Endothelial cell of umbilical vein (primary cell): ENCODE results near the gene CLNK. TPM values are rescaled to one million over a fixed set of nuclear protein-coding genes. Genes with fewer than 3 reads are reported as not detected.

ENCODE experiments used
- BruUV-seq: library from RNA; stranded (reverse); fragments of 400-500 nt; replicated peaks from 2 replicates; lab custom pipeline; 2021; lab: Mats Ljungman, UMichigan
- CTCF ChIA-PET: fragments of 300-600, 350-600 bp; sonication (Branson Sonifier 250); formaldehyde crosslinking; loops from one replicate; lab custom pipeline; 2021; ENCODE audit warnings: antibody characterized with exemption, inconsistent platforms; lab: Charles Lee
- POLR2A ChIA-PET: fragments of 300-600, 350-600 bp; sonication (Branson Sonifier 250); formaldehyde crosslinking; loops from one replicate; lab custom pipeline; 2021; ENCODE audit warnings: antibody characterized with exemption, inconsistent platforms; lab: Charles Lee
- DNase-seq: peaks from one replicate; pipeline ENCODE4 v3.0.0-alpha.2; 2011; ENCODE audit warnings: low read depth, low spot score
- FAIRE-seq: peaks from 2 replicates; lab custom pipeline; 2011; peaks lifted over from hg19 to GRCh38; lab: Jason Lieb, UNC
- H2AFZ ChIP-seq: 2 replicates; pipeline ENCODE4 v1.6.0; 2012; ENCODE audit warnings: low read depth, low read length, control low read depth, inconsistent platforms
- H3K27ac ChIP-seq: 2 replicates; pipeline ENCODE4 v1.5.1; 2011; ENCODE audit warnings: low read depth, mild to moderate bottlenecking, control low read depth, low read length, moderate library complexity; ENCODE audit not compliant: insufficient read depth
- H3K27me3 ChIP-seq, 2 experiments: 2 replicates each; pipeline versions ENCODE4 v1.6.0 to v1.6.1; 2011; ENCODE audit warnings: low read length in 2 of 2, mixed read lengths in 1 of 2; ENCODE audit not compliant: control insufficient read depth in 2 of 2, insufficient read depth in 2 of 2
- H3K36me3 ChIP-seq, 2 experiments: 2 replicates in 1 of 2; 3 replicates in 1 of 2; pipeline ENCODE4 v1.5.1; 2011; ENCODE audit warnings: low read length in 2 of 2, mild to moderate bottlenecking in 1 of 2, moderate library complexity in 1 of 2; ENCODE audit not compliant: control insufficient read depth in 2 of 2, insufficient read depth in 2 of 2; ENCODE audit errors: extremely low read depth in 1 of 2
- H3K4me1 ChIP-seq: 3 replicates; pipeline ENCODE4 v1.5.1; 2011; ENCODE audit warnings: mild to moderate bottlenecking, low read length; ENCODE audit not compliant: control insufficient read depth, insufficient read depth; ENCODE audit errors: extremely low read depth
- H3K4me2 ChIP-seq: 2 replicates; pipeline ENCODE4 v1.6.1; 2011; ENCODE audit warnings: low read length, control low read depth, mixed read lengths; ENCODE audit not compliant: insufficient read depth
- H3K4me3 ChIP-seq, 3 experiments: fragments of 200-600 bp in 1 of 3; sonication (generic), shearing (Covaris generic) in 1 of 3; replicated peaks in 1 of 3; 2 replicates each; pipeline ENCODE4 v1.5.1; 2011 to 2016; ENCODE audit warnings: control low read depth in 3 of 3, low read length in 3 of 3, mild to moderate bottlenecking in 2 of 3, inconsistent platforms in 1 of 3, low read depth in 1 of 3, moderate library complexity in 1 of 3; ENCODE audit not compliant: insufficient read depth in 1 of 3
- H3K79me2 ChIP-seq: 2 replicates; pipeline ENCODE4 v1.6.0; 2012; ENCODE audit warnings: low read length, inconsistent platforms; ENCODE audit not compliant: control insufficient read depth, insufficient read depth
- H3K9ac ChIP-seq: replicated peaks from 2 replicates; pipeline ENCODE3; 2011; ENCODE audit warnings: low read length, control low read depth; ENCODE audit not compliant: insufficient read depth; ENCODE audit errors: extremely low read depth
- H3K9me1 ChIP-seq: replicated peaks from 3 replicates; pipeline ENCODE4 v1.6.0; 2011; ENCODE audit warnings: mild to moderate bottlenecking, low read length; ENCODE audit not compliant: control insufficient read depth, insufficient read depth; ENCODE audit errors: extremely low read depth
- H3K9me3 ChIP-seq: replicated peaks from 2 replicates; pipeline ENCODE4 v1.5.1; 2012; ENCODE audit warnings: low read length, inconsistent platforms; ENCODE audit not compliant: control insufficient read depth, insufficient read depth
- H4K20me1 ChIP-seq: replicated peaks from 2 replicates; pipeline ENCODE3; 2011; ENCODE audit warnings: mild to moderate bottlenecking, low read length; ENCODE audit not compliant: control insufficient read depth, insufficient read depth; ENCODE audit errors: extremely low read depth
- CTCF ChIP-seq, 2 donors: IDR thresholded peaks; 1 replicate in 1 of 2; 2 replicates in 1 of 2; pipeline ENCODE4 v1.5.1; 2011; ENCODE audit warnings: low read length in 2 of 2, mild to moderate bottlenecking in 2 of 2, moderate library complexity in 2 of 2, control low read depth in 1 of 2, inconsistent platforms in 1 of 2, low read depth in 1 of 2; ENCODE audit not compliant: insufficient read depth in 1 of 2; ENCODE audit errors: extremely low read depth in 1 of 2
- EZH2 ChIP-seq: IDR thresholded peaks from 2 replicates; pipeline ENCODE4 v1.6.1; 2012; ENCODE audit warnings: borderline replicate concordance, low read depth, mild to moderate bottlenecking, moderate library complexity, low read length, inconsistent platforms; ENCODE audit not compliant: severe bottlenecking
- FOS ChIP-seq: IDR thresholded peaks from 2 replicates; pipeline ENCODE4 v1.6.1; 2011; ENCODE audit warnings: mild to moderate bottlenecking, low read length, moderate library complexity, borderline replicate concordance; ENCODE audit not compliant: insufficient read depth
- GATA2 ChIP-seq: IDR thresholded peaks from 2 replicates; pipeline ENCODE4 v1.7.0; 2011; ENCODE audit warnings: low read depth, mild to moderate bottlenecking, moderate library complexity, mixed read lengths, low read length; ENCODE audit not compliant: insufficient read length, insufficient read depth
- JUN ChIP-seq: IDR thresholded peaks from 2 replicates; pipeline ENCODE4 v1.6.1; 2011; ENCODE audit warnings: borderline replicate concordance, low read depth; ENCODE audit not compliant: insufficient read length, insufficient read depth
- MAX ChIP-seq: IDR thresholded peaks from 2 replicates; pipeline ENCODE4 v1.6.1; 2011; ENCODE audit not compliant: insufficient read depth, insufficient read length
- MYC ChIP-seq: IDR thresholded peaks from one replicate; pipeline ENCODE4 v1.6.1; 2011; ENCODE audit warnings: mild to moderate bottlenecking, low read depth, low read length
- POLR2A ChIP-seq: IDR thresholded peaks from 2 replicates; pipeline ENCODE4 v1.6.1; 2012; ENCODE audit warnings: low read depth, mild to moderate bottlenecking, control low read depth, low read length
- POLR2AphosphoS5 ChIP-seq: IDR thresholded peaks from 2 replicates; pipeline ENCODE4 v1.6.1; 2012; ENCODE audit warnings: low read depth, mild to moderate bottlenecking, control low read depth, low read length, moderate library complexity; ENCODE audit not compliant: insufficient read depth
- dilution Hi-C: fragments of 300-500 bp; cut with MboI; formaldehyde crosslinking; loops from one replicate; pipeline ENCODE4 v1.15.0; 2019; ENCODE audit warnings: low sequenced_read_pairs; ENCODE audit not compliant: extremely low pct_ligation_motif_present
- intact Hi-C: fragments of 100-400 bp; cut with micrococcal nuclease; formaldehyde crosslinking; loops from one replicate; pipeline ENCODE4 v1.10.0; 2022
- polyA plus RNA-seq, 4 experiments: library from polyadenylated mRNA; depleted of rRNA in 3 of 4; stranded (reverse) in 3 of 4; unstranded in 1 of 4; fragments of >200 nt; gene quantifications; 2 replicates each; pipeline versions ENCODE4 v1.2.1 to v1.2.3, GENCODE V29; 2011 to 2012; ENCODE audit warnings: missing spikeins in 1 of 4
- total RNA-seq: library from RNA; stranded (reverse); gene quantifications from 2 replicates; pipeline ENCODE4 v1.2.3, GENCODE V29; 2021

The CLNK gene
- total and polyA plus RNA-seq, 2 donors (not counting 3 experiments of a cell fraction or from before 2014, with no cell fraction given) = not detected

- no peaks in the 10 kb centered on the region for H3K79me2 ChIP-seq
- H3K4me2 ChIP-seq = no peak overlapping the region
- H3K9me1 ChIP-seq = no peaks in the 10 kb centered on the region
- H3K4me3 ChIP-seq = no peak overlapping the region
- no TSS peak for BruUV-seq
- H3K9ac ChIP-seq = no peak overlapping the region
- dilution Hi-C loops (no loop called here), intact Hi-C loops (no loop called here)
- no peaks in the 10 kb centered on the region for H3K9me3 ChIP-seq
- POLR2A ChIA-PET = no interaction called here
- TF ChIP-seq GATA2 (no peak), POLR2A (no peak), FOS (no peak), JUN (no peak), MAX (no peak), POLR2AphosphoS5 (no peak), MYC (no peak)
- no peak overlapping the region for H2AFZ ChIP-seq
- H4K20me1 ChIP-seq = no peaks in the 10 kb centered on the region
- no peak for FAIRE-seq
- H3K4me1 ChIP-seq = no peaks in the 10 kb centered on the region
- H3K27me3 ChIP-seq = peaks cover 5 to 11% of the 10 kb centered on the region in 2 experiments
- H3K27ac ChIP-seq = no peak overlapping the region
- no peaks in the 10 kb centered on the region for H3K36me3 ChIP-seq
- CTCF ChIA-PET = interaction anchor here (0.8 kb wide), 2 partner anchors 14 to 32 kb away, joined by 3 read pairs; no protein-coding TSS in a partner anchor
- no peak for DNase-seq
Measured at GRCh38 chr4:10670321-10670720, 14.2 kb downstream of the CLNK start.

- Histone ChIP-seq H3K9ac (no peak overlapping the region), H3K4me3 (no peak overlapping the region), H3K79me2 (no peaks in the 10 kb centered on the region), H4K20me1 (no peaks in the 10 kb centered on the region), H3K27me3 (peaks cover 5 to 11% of the 10 kb centered on the region in 2 experiments), H3K36me3 (no peaks in the 10 kb centered on the region), H3K27ac (no peak overlapping the region), H3K4me2 (no peak overlapping the region), H2AFZ (no peak overlapping the region), H3K9me3 (no peaks in the 10 kb centered on the region), H3K4me1 (peaks cover 15% of the 10 kb centered on the region), H3K9me1 (no peaks in the 10 kb centered on the region)
- intact Hi-C loops = loop anchor here (10.0 kb wide), 1 partner anchor 957 kb away; no protein-coding TSS in a partner anchor
- no TSS peak for BruUV-seq
- no peak for FAIRE-seq
- CTCF ChIA-PET = no interaction called here
- dilution Hi-C loops = no loop called here
- POLR2A ChIA-PET = no interaction called here
- no peak for TF ChIP-seq MYC
- no peak for TF ChIP-seq CTCF (IDR thresholded peaks at IDR 0.05; ENCODE audit: extremely low read depth in 1 of 2, insufficient read depth in 1 of 2, low read depth in 1 of 2, low read length in 2 of 2)
- no peak for TF ChIP-seq EZH2
- DNase-seq = no peak
Measured at GRCh38 chr4:10667701-10668326, 16.8 kb downstream of the CLNK start.
